Activated CD4-positive, CD25-positive, alpha-beta regulatory T cell treated with anti-CD3 and anti-CD28 coated beads, Interleukin-2, amount 50 U/mL, for 24 hours (primary cell): ENCODE results near the gene PMF1.
A peak's percentile ranks its signal among the peaks of the same experiment; 100 is the strongest.

ENCODE experiments used
- ATAC-seq, 2 donors: fragments of 150-1000 bp; cut with Tn5 transposase; one replicate each; pipeline ENCODE4 v1.10.0; 2021; ENCODE audit warnings: mild to moderate bottlenecking in 1 of 2, moderate library complexity in 1 of 2

Gene PMF1

DNA sequence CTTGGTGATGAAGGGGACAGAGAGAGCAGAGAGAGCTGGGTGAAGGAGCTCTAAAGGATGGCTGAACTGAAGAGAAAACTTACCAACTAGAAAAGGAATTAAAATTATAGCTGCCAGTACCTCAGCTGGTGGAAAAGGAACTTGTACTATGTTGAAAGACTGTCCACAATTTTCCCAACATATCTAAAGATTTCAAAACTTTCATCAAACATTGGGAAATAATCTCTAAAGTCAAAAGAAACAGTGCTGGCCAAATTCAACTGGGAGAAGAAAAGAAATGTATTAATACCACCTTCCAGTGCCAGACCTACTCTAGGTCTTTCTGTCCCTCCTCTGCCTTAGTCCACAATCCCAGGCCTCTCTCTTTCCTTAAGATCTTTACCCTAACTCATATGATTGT is 63.7 kb downstream of the PMF1 start:
- no peak for ATAC-seq

GRCh38 chr1:156276966-156277381 is 64.2 kb downstream of the PMF1 start:
- no peak for ATAC-seq

DNA sequence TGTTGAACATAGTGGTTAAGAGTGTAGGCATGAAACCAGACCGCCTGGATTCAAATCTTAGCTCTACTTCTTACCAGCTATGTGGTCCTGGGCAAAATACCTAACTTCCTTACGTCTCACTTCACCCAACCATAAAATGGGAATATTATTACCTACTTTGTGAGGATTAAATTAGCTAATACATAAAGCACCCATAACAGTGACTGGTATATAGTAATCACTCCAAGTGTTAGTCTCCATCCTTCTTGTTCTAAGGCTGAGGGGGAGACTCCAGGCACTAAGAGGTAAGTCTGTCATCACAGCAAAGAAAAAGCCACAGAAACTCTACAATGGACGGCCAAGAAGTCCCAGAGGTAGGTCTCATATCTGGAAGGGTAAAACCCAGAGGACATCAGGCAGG is 67.0 kb downstream of the PMF1 start:
- no peak for ATAC-seq

GRCh38 chr1:156281281-156281680 is 68.5 kb downstream of the PMF1 start:
- ATAC-seq: peak; percentile 64 to 70

DNA sequence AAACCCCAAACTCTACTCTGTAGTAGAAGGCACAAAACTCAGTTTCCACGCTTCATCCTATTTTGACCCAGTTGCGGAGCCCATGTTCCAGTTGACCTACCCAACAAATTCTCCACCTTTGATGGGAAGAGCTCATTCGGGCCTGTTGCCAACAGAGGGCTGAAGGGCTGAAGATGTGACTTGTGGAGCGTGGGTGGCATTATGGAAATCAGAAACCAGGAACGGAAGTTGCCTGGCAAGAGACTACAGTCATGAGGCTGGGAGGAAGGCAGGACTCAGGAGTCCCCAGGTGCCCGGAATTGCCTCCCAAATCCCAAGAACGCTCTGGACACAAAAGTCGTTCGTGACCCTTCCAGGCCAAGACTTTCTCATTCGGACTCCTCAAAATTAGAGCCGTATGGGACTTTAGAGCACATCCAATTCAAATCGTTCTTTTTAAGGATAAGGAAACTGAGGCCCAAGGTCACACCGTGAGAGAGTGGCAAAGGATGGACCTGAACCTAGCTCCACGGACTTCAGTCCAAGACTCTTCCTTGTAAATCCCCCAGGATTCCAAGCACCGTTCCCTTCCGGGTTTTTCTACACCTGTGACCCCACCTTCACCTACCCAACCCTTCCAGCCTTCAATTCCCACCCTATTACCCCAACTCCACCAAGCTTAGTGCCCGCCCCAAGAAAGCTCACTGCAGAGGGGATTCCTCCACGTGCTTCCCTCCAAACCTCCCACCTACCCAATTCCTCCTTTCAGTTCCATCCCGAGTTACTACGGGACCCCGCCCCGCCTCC is 69.1 kb downstream of the PMF1 start:
- no peak for ATAC-seq

DNA sequence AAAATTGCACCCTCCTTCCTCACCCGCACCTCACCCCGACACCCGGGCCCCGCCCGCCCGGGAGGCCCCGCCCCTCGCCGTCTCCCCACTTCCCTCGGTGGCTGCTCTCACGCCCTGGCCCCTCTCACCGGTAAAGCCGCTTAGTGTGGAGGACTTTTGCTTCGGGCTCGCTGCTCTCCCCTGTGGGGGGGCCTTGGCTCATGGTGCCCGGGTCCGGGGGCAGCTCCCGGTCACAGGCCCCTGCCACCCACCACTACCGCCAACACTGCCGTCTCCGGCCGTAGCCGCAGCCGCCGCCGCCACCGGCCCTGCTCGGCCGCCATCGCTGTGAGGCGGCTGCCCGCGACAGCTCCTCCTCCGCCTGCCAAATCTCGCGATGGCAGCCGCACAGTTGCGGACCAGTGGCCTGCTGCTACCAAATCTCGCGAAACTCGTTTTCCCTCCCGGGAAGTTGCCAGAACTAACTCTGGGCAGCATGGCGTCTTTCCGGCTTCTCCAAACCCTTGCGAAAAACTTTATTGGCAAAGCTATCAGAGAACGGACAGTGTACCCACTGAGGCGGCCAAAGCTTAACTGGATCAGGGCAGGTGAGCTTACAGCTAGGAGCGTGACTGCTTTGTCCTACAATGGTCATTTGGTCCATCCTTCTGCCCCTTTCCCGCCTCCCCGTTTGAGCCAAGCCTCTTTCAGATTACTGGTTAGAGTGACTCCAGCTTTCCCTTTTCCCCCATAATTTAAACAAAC is 69.8 kb downstream of the PMF1 start, which contains the start of gene SMG5:
Gene SMG5 (minus strand): TSS at position 347 of the 744 bp plus-strand sequence. CDS start 145 bp downstream, at position 202.
- peak; percentile 91 to 93 for ATAC-seq

DNA sequence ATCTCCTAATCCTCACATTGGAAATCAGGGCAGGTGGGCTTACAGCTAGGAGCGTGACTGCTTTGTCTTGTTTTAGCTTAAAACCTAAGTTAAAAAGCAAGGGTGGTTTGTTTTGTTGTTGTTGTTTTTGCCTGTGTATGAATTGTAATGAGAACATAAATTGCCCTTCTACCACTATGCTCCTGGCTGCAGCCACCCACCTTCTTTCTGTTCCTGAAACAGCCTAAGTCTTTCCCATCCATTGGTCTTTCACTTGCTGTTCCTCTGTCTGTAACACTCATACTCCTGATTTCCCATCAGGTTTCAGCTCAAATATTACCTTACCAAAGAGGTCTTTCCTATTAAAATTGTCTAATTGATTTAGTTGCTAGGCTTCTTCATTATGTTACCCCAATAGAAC is 70.7 kb downstream of the PMF1 start:
- no peak for ATAC-seq

GRCh38 chr1:156284112-156284511 is 71.3 kb downstream of the PMF1 start, which contains the start of gene TMEM79:
TSS of gene TMEM79 (plus strand) at chr1:156284325. CDS start at chr1:156285227, 902 bp downstream.
- no peak for ATAC-seq

DNA sequence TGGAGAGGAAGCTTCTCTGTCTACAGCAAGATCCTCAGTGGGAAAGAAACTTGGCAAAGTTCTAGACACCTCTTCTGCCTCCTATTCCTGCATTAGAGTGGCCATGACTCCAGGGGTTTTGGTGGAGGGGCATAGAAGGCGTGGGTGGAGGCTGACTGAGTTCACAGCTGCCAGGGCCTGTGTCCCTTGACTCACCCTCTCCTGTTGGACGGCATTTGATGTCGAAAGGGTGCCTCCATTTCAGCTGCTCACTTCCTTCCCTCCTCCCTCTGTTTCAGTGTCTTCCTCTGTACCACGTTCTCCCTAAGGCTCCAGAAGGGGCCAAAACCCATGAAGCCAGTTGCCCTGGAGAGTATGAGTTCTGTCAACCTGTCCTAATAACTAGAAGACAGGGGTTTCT is 72.0 kb downstream of the PMF1 start:
- no peak for ATAC-seq

DNA sequence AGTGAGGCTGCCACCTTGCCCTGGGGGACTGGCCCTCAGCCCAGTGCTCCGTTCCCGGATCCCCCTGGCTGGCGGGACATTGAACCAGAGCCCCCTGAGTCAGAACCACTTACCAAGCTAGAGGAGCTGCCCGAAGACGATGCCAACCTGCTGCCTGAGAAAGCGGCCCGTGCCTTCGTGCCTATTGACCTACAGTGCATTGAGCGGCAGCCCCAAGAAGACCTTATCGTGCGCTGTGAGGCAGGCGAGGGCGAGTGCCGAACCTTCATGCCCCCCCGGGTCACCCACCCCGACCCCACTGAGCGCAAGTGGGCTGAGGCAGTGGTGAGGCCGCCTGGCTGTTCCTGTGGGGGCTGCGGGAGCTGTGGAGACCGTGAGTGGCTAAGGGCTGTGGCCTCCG is 72.6 kb downstream of the PMF1 start:
- no peak for ATAC-seq

GRCh38 chr1:156286061-156286460 is 73.3 kb downstream of the PMF1 start:
- ATAC-seq: no peak
